Type B pancreatic cell (in vitro differentiated cells): ENCODE measurements around the gene COQ8B. TPM values are rescaled to one million over a fixed set of nuclear protein-coding genes. Genes with fewer than 3 reads are reported as not detected.
"Not testable (repeated sequence)": the region's sequence is repeated elsewhere in the genome, so short reads cannot be mapped to it uniquely, and the experiment has no call there.

ENCODE experiments used
- DNase-seq: peaks from one replicate; pipeline ENCODE4 v3.0.0; 2021; ENCODE audit warnings: mixed read lengths; ENCODE audit not compliant: unreplicated experiment; ENCODE audit errors: extremely low spot score
- H3K27ac Mint-ChIP-seq: 2 replicates; pipeline ENCODE4 v1.8.0; 2021; ENCODE audit warnings: mild to moderate bottlenecking, mixed read lengths
- H3K27me3 Mint-ChIP-seq: 2 replicates; pipeline ENCODE4 v1.8.0; 2021; ENCODE audit warnings: mixed read lengths
- H3K36me3 Mint-ChIP-seq: 2 replicates; pipeline ENCODE4 v1.8.0; 2021; ENCODE audit warnings: mixed read lengths
- H3K4me1 Mint-ChIP-seq: one replicate; pipeline ENCODE4 v1.8.0; 2021; ENCODE audit warnings: mixed read lengths; ENCODE audit not compliant: unreplicated experiment
- H3K4me3 Mint-ChIP-seq: 2 replicates; pipeline ENCODE4 v1.8.0; 2021; ENCODE audit warnings: mild to moderate bottlenecking, mixed read lengths
- H3K9me3 Mint-ChIP-seq: 2 replicates; pipeline ENCODE4 v1.8.0; 2021; ENCODE audit warnings: mixed read lengths
- CTCF ChIP-seq: fragments of 200-600 bp; sonication (generic); conservative IDR thresholded peaks from 2 replicates; pipeline ENCODE4 v1.5.0; 2021; ENCODE audit warnings: antibody characterized with exemption, mild to moderate bottlenecking
- total RNA-seq: library from RNA; stranded (reverse); gene quantifications from 2 replicates; pipeline ENCODE4 v1.2.1, GENCODE V29; 2021; ENCODE audit warnings: low replicate concordance

COQ8B gene
- total RNA-seq, 1 donor from 2014 or later, result 48.4 TPM

DNA sequence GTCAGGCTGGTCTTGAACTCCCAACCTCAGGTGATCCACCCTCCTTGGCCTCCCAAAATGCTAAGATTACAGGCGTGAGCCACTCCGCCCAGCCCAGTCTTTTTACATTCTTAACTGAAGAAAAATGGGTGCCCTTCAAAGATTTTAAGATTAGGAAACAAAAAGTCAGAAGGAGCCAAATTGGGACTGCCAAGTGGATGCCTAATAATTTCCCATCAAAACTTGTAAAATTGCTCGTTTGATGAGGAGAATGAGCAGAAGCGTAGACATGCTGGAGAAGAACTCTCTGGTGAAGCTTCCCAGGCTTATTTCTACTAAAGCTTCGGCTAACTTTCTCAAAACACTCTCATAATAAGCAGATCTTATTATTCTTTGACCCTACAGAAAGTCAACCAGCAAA, 57.6 kb downstream of the COQ8B start:
- Mint-ChIP-seq H3K9me3 (no peaks in the 10 kb centered on the region), H3K4me3 (no peak overlapping the region), H3K27me3 (no peaks in the 10 kb centered on the region), H3K36me3 (no peaks in the 10 kb centered on the region), H3K27ac (no peak overlapping the region), H3K4me1 (no peaks in the 10 kb centered on the region)
- no peak for TF ChIP-seq CTCF
- no peak for DNase-seq

GRCh38 chr19:40658031-40658430, 58.7 kb downstream of the COQ8B start:
- Mint-ChIP-seq H3K27ac (no peak overlapping the region), H3K27me3 (no peaks in the 10 kb centered on the region), H3K4me1 (no peaks in the 10 kb centered on the region), H3K9me3 (no peaks in the 10 kb centered on the region), H3K4me3 (no peak overlapping the region), H3K36me3 (no peaks in the 10 kb centered on the region)
- DNase-seq, result no peak
- no peak for TF ChIP-seq CTCF

DNA sequence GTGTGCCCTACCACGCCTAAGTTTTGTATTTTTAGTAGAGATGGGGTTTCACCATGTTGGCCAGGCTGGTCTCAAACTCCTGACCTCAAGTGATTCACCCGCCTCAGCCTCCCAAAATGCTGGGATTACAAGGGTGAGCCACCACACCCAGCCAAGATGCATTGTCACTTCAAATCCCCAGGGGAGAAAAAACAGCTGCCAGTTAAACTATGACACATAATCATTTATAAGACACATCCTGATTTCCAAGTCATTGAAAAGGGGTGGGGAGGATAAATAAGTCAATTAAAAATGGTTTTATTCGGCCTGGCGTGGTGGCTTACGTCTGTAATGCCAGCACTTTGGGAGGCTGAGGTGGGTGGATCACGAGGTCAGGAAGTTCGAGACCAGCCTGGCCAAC, 61.0 kb downstream of the COQ8B start:
- H3K27ac Mint-ChIP-seq, H3K4me1 Mint-ChIP-seq, H3K9me3 Mint-ChIP-seq, H3K36me3 Mint-ChIP-seq, H3K27me3 Mint-ChIP-seq, DNase-seq, H3K4me3 Mint-ChIP-seq: not testable (repeated sequence)

DNA sequence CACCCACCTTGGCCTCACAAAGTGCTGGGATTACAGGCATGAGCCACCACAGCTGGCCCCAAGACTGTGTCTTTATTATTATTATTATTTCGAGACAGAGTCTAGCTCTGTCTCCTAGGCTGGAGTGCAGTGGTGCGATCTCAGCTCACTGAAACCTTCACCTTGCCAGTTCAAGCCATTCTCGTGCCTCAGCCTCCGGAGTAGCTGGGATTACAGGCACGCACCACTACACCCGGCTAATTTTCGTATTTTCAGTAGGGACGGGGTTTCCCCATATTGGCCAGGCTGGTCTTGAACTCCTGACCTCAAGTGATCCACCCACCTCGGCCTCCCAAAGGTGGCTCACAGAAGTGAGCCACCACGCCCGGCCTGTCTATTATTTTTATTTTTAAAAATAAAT, 64.4 kb downstream of the COQ8B start:
- H3K36me3 Mint-ChIP-seq, H3K27me3 Mint-ChIP-seq, H3K27ac Mint-ChIP-seq, H3K9me3 Mint-ChIP-seq, H3K4me3 Mint-ChIP-seq, DNase-seq: not testable (repeated sequence)
- peaks cover 10% of the 10 kb centered on the region for H3K4me1 Mint-ChIP-seq

- Mint-ChIP-seq H3K9me3 (peaks cover 4% of the 10 kb centered on the region), H3K36me3 (no peaks in the 10 kb centered on the region), H3K4me1 (peaks cover 20% of the 10 kb centered on the region), H3K27me3 (no peaks in the 10 kb centered on the region), H3K27ac (no peak overlapping the region), H3K4me3 (no peak overlapping the region)
- no peak for DNase-seq
- TF ChIP-seq CTCF, result no peak
Measured at GRCh38 chr19:40650749-40651305, 65.9 kb downstream of the COQ8B start.

- not testable (repeated sequence) for H3K27me3 Mint-ChIP-seq, H3K36me3 Mint-ChIP-seq, H3K27ac Mint-ChIP-seq, H3K4me3 Mint-ChIP-seq, DNase-seq, H3K9me3 Mint-ChIP-seq
- H3K4me1 Mint-ChIP-seq, result peaks cover 23% of the 10 kb centered on the region
Measured at GRCh38 chr19:40649903-40650675, 66.6 kb downstream of the COQ8B start.

GRCh38 chr19:40646743-40647254, 69.9 kb downstream of the COQ8B start:
- Mint-ChIP-seq H3K4me1 (peaks cover 23% of the 10 kb centered on the region), H3K9me3 (peaks cover 4% of the 10 kb centered on the region), H3K27ac (peak overlapping the region; percentile 74), H3K36me3 (no peaks in the 10 kb centered on the region), H3K27me3 (no peaks in the 10 kb centered on the region), H3K4me3 (no peak overlapping the region)
- TF ChIP-seq CTCF, result no peak
- DNase-seq, result no peak
